Measurements from ENCODE around the gene ADCK1.

Gene ADCK1

DNA sequence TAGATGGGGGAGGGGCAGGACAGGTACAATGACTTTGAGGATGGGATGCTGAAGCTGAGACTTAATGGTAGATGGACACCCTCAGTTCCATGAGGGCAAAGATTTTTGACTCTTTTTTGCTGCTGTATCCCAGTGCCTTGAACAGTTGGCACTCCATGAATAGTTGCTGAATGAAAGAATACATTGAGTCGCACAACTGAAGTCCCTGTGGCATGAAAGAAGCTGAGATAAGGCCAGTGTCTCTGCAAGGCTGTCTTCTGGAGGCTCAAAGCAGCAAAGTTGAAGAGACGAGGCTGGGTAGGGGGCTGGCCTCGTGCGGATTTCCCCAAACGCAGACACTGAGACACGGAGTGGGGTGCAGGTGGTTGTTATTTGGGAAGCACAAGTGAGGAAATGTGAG is 179.3 kb downstream of the ADCK1 start:
- Histone ChIP-seq H3K4me3 (no peak overlapping the region), H3K27ac (no peak overlapping the region)

DNA sequence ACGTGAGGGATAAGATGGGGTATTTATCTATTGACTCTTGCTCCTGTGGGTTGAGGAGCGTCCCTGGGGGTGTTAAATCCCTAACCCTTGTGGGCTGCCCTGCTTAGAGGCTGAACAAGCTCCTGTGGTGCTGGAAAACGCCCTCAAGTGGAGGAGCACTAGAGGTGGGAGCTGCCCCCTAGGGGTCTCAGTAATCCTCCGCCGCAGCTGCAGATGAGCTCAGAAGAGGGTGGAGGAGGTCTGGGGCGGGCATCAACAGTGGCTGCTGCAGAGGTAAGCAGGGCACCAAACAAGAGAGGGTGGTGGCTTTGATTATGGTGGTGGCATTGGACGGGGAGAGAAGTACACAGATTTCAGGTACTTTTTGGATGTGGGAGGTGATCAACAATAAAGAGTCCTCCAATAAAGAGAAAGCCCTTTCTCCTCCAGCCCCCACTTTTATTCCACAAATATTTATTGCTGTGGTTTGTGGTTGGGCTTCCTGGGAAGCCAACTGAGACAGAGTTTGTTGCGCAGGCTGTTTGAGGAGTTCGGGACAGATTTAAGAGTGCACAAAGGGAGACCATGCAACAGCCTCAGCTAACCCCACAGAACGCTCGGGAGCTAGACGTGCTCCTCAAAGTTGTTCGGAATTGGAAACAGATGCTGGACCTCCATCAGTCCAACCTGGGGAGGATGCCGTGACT is 179.9 kb downstream of the ADCK1 start:
- no peak overlapping the region for H3K27ac ChIP-seq
- no peak overlapping the region for H3K4me3 ChIP-seq

DNA sequence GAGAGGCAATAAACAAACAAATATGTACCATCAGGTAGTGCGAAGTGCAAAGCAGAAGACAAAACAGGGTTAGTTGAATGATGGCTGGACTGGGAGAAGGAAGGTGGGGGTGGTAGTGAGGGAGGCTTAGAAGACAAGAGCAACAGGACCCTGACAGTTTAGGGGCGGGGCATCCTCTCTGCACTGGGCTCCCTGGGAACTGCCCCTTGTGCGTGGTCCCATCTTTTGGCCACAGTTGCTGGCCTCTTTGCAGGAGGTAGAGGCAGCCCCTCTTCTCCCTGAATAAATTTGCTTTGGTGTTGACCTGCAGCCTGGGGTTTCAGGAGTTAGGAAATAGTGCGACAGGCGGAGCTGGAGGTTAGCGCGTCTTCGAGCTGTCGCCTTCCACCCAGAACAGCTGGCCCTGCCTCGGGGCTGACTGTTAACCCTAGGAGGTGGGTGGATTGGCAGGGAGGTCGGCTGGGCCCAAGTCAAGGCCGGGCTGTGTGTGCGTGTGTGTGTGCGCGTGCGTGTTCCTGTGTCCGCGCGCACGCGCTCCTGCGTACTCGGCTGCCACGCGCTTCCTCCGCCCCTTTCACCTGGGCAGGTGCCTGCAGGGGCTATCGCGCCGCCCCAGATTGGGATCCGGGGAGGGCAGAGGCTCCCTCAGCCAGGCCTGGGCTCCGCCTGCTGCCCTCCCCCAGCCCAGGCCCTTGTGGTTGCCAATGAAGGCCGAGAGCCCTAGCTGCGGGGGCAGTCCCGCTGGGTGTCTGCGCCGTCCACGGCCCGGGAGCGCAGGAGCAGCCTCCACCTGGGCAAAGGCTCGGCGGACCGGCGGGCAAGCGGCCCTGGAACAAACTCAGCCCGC is 180.8 kb downstream of the ADCK1 start:
- Histone ChIP-seq H3K27ac (peak overlapping the region in 1 of 21 experiments; percentile 7), H3K4me3 (peak overlapping the region in 5 of 7 experiments; percentile 24 to 44 (median 35))

Measured in skin epidermis (tissue), 12 donors.